Fibroblast of skin of scalp (primary cell): ENCODE measurements around the gene MED27.

Experiments
- DNase-seq: peaks from one replicate; pipeline ENCODE4 v3.0.0-alpha.2; 2013

The MED27 gene

DNA sequence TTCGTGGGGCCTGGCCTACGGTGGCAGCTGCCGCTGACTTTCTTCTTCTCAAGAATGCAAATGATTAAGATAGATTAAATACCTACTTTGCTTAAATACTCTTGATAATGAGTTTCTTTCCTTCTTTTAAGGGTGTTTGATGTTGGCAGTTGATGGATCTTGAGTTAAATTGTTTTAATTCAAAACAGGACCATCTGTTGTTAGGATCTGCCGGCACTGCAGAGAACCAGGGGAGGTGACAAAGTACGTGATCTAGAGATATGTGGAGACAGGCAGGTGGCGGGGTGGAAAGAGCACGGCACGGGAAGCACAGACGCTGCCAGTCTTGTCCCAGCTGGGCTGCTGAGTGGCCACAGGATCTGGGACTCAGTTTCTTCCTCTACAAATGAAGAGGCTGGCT is 37.9 kb downstream of the MED27 start:
- no peak for DNase-seq

DNA sequence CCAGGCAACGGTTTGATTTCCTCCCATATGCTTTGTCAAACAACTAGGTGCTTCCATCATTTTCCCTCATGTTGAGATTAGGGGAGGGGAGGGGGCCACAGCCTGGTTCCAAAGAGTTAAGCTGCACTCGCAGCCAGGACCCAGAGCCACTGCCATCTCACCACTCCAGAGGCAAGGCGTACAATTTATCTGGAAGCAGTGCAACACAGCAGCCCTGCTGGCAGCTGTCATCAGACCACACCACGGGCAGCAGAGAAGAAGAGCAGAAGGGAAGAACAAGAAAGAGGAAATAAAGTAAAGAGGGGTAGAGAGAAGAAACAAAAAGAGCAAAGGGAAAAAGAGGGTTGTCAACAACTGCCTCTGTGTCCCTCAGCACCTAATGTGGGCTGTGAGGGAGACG is 38.9 kb downstream of the MED27 start:
- no peak for DNase-seq

DNA sequence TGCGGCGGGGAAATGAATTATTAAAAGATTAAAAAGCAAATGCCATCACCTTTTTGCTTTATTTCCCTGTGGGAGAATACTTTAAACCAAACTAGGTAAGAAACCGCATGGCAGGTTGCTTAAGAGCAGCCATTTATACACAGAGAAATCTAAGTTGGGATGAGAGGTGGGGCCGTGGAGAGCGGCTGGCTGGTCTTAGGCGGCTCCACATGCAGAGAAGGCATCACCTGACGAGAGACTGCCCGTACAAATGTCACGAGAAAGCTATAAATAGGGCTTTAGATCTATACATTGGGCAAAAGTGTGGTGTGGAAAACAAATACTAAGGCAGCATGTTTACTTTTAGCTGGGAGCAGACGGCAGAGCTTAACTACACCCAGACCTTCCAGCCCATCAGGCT is 39.4 kb downstream of the MED27 start:
- DNase-seq = no peak

DNA sequence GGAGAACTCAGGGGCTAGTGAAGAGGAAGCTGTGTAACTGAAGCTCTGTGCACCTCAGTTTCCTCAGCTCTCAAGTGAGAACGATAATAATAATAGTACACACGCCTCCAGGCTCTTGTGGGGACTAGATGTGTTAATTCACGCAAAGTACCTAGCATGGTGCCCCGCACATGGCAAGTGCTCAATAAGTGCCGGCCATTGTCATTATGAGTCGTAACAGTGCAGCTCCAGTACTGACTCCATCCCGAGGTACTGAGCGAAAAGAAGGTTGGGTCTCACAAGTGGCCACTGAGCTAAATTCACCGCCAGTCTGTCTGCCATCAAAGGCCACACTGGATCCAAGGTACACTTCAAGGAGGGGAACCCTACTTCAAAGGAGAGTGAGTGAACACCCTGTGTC is 40.4 kb downstream of the MED27 start:
- no peak for DNase-seq

DNA sequence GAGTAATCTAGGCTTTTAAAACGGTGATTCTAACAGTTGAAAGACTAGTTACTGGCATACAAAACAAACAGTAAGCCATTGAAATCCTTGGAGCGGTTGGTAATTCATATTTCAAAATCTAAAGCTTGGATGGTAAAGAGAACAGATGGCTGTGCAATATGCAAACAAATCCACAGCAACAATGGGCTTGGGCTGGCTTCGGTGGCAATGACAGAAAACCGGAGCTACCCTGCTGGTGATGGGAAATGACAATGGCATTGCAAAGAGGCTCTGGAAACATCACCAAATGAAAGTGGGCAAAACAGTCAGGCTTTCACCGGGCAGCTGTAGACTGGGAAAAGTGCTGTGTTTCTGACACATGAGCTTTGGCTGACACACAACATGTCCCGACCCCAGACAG is 42.2 kb downstream of the MED27 start:
- no peak for DNase-seq

DNA sequence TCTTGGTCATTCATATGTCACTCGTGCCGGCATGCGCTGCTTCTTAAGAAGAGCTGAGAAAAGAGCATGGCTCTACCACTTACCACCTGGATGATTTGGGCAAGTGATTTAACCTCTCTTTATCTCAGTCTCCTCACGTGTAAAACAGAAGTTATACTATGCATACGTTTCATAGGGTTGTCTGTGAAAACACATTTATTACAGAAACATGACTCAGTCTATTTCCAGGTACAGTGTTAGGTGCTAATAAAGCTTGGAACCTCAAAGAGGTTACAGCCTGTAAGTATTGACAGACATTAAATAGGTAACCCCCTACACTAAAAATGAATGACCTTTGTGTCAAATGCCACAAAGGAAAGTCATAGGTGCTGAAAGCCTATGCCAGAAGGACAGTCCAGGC is 43.1 kb downstream of the MED27 start:
- no peak for DNase-seq

DNA sequence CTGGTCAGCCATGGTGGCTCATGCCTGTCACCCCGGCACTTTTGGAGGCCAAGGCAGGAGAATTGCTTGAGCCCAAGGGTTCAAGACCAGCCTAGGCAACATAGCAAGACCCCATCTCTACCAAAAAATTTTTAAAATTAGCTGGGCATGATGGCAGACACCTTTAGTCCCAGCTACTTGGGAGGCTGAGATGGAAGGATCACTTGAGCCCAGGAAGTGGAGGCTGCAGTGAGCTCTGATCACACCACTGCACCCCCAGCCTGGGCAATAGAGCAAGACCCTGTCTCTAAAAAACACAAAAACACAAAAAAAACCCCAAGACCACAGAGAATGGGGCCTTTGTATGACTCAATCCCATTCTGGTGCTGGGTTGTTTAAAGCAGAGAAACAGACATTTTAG is 44.0 kb downstream of the MED27 start:
- DNase-seq = no peak

DNA sequence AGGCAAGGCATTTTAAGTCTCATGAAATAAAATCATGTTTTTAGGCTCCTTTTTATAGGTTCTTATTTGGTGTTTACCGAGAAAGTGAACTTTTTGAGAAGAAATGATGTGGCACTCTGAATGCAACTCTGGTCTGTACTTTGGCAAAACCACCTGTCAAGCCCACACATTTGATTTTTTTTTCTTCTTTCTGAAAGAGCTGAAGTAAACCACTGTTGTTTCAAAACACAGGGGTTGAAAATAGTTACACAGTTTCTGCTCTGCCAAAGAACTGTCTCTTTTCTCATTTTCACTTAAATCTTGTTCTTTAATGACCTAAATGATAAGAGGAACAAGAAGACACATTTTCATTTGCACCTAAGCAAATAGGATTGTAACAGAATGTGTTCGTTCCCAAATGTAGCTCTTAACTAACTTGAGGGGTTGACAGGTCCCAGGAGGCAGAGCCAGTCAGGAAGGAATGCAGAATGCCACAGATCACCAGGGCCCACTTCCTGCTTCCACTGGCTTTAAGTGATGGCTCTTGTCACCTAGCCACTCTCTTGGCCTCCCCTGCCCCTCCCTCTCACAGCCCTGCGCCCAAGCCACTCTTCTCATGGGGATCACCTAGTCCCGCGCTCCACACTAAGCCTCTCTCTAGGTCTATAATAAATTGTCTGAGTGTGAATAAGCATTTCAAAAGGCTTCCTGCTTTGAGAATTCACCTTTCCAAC is 47.3 kb downstream of the MED27 start:
- no peak for DNase-seq

DNA sequence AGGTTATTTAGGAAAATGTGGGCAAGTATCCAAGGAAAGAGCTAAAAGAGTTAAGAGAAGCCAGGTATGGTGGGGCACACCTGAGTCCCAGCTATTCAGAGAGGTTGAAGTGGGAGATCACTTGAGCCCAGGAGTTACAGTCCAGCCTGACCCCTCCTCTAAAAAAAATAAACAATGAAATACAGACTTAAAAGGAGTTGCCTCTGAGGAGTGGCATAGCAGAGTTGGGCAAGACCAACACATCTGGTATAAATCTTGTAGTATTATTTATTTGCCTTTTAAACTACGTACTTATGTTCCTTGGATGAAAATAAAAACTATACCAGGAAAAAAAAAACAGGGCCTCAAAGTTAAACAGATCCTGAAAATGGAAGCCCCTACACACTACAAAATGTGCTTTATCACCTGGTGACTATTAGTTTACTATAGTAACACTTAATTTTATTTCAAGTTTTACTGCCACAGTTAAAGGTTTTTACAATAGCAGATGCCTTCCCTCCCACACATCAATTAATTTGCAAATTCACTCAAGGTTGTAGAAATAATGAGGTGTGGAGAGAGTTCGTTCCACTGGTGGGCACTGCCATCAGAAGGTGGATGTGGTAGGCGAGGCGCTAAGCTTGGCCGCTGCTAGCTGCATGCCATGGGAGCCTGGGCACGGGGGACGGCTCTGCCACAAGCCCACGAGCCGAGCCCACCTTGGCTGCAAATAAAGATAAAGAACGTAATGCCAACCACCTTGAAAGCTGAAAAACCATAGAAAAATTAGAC is 48.0 kb downstream of the MED27 start:
- no peak for DNase-seq

DNA sequence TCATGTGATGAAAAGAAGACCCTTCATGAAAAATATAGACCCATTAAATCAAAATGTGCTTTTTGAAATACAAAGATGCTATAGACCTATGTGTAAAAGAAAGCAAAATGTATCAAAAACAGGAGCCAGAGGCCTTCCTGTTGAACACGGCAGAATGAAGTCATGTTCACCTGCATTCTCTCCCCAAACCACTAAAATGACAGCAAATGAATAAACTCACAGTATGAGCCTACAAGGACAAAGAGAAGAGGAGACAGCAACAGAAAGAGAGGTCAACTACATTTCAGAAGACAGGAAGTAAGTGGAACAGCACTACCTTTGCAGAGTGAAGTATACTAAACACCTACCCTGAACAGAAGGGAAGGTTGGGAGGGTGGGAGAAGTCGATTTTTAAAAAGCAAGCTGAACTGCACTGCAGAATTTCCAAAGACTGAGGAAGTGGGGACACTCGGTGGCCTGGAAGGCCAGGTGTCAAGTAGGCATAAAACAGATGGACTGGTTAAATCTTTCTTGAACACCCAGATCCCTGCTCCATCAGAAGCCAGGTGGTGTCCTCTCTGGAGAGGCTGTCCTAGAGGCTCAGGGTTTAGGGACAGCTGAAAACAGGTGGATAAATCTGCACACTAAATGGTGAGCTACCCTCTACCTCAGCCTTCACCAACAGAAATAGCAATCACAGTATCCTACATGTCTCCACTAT is 48.9 kb downstream of the MED27 start:
- no peak for DNase-seq

DNA sequence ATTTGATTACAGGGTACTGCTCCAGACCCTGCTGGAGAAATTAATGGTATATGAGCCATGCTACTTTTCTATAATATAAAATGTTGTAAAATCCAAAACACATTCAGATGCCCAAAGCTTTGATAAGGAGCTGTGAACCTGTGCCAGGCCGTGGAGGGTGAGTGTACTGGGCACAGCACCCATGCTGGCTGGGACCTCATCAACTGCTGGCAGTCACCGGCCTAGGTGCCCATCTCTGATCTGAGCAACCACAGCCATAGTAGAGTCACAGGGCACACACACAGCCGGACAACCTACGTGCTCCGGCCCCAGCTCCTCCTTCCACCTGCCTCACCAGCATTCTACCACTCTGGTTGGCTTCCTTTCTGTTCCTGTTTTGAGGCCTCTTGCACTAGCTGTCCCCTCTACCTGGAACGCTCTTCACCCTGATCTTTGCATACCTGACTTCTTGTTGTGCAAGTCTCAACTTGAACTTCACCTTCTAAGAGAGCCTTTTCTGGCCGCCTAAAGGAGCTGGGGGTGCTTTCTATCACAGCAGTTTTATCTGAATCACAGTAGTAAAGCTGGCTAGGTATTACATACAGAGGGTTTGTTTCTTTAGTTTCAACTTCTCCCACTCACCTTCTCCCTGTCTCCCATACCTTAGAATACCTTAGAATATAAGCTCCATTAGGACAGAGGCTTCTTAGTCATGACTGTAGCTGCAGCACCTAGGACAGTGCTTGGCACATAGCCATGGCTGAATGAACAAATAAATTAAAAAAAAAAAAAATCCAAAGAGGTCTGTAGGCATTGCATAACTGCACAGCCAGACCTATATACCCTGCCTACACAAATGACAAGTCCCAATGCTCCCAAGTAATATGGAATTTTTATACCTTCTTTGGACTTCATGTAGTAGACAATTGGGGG is 51.7 kb downstream of the MED27 start:
- DNase-seq = peak; percentile 23

DNA sequence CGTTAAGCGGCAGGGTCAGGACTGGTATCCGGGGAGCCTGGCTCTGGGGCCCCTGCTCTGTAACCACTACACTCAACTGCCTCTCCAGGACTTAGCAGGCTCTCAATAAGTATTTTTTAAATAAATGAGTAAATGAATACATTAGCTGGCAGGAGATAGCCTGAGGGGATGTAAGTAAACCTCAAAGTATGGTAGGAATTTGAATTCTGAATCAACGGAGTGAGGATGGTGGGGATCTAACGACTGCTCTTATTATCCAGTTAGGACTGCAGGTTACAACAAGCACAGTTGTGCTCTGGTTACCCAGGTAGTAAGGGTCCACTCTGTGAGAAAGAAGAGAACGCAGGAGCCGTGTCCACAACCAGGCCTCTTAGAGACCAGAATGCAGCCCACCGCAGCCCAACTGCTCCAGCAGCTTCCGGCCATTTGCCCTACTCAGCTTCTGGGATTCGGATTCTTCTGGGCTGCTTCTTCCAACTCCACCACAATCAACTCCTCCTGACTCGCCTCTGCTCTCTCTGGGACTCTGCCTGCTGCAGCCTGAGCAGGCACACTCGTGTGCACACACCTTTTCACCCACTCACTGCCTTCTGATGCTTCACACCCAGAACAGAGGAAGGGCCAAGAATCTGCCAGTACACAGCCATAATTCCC is 52.6 kb downstream of the MED27 start:
- DNase-seq = peak; percentile 82

DNA sequence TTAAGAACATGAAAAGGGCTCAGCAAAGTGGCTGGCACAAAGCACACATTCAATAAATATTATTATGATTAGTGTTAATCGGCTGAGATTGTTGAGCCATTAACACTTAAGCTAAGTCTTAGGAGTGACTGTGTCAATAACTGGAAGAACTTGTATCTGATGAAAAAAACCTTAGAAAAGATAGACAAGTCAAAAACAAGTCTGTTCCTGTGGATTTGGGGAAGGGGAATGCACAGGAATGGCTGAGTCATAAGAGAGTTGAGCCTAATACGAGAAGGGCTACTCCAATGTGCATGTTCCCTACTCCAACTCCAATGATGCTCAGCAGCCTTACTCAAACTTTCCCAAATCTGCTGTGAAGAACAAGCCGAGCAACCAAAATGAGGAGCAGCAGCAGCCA is 53.9 kb downstream of the MED27 start:
- no peak for DNase-seq

DNA sequence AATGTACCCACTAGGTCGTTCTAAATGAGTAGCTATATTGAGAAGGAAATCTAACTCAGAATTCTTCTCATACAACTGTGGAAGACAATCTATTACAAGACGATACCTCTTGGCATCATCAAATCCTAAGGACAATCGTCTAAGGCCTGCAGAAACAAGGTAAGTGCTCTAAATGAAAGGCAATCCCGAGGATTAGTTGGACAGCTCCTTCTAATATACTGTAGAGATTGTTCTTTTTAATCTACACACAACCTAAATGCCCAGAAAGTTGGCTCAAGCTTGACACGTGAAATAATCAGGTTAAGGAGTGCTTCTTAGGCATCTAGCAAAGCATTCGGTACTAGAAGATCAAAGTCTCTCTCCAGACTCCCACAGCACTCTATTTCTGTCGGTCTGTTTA is 55.1 kb downstream of the MED27 start:
- no peak for DNase-seq

DNA sequence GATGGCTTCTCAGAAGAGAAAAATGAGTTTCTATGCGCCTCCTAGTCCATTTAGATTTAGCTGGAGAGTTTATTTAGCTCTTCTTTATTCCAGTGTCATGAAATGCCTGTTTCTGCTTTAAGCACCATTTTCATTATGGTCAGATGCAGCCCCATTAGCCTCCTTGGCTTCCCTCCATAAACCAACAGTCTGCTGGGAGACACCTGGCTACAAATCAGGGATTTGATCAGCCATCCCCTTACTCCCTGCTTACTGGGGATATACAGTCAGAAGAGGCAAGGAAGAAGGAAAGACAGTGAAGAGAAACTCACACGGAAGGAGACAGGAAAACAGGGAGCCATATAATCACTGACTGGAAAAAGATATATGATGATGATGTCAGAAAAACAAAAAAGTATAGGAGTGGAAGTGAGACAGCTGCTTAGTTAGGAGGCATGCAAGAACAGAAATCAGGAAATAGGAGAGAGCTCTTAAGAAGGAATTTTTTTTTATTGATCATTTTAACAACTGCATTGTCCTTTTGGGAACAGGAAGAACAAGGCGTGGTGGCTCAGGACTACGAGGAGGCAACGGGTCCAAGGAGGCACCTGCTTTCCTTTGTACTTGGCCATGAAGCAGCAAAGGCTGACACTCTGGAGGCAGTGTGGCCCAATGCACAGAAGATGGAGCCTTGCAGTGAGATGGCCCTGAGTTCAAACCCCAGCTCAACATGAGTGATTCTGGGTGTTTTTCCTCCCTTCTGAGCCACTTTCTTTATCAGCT is 56.1 kb downstream of the MED27 start:
- DNase-seq = no peak

DNA sequence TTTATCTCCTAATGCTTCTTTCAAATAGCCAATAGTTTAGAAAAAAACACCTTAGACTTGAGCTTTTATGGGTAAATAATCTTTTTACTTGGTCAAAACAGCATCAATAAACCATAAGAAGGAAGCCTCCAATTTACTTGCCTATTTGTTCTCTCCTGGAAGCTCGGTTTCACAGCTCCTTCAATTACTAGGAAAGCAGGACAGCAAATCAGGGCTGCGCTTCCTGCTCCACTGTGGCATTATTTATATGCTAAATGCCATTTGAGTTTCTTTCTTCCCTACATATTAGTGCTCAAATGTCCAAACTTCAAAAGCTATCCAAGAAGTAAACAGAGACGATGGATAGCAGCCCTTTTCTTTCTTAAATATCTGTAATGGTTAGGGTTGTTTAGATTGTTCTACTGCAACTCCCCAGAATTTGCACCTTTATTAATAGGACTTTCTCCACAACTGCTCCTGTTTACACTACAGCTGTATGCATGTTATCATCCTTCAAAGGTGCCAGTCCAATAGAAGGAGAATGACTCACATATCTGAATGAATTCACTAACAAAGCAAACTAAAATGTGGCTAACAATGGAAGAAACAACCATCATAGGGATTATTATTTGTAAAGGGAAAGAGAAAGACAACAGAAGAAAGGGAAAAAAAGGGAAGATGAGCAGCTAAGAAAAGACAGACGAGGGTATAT is 58.7 kb downstream of the MED27 start:
- DNase-seq = no peak

DNA sequence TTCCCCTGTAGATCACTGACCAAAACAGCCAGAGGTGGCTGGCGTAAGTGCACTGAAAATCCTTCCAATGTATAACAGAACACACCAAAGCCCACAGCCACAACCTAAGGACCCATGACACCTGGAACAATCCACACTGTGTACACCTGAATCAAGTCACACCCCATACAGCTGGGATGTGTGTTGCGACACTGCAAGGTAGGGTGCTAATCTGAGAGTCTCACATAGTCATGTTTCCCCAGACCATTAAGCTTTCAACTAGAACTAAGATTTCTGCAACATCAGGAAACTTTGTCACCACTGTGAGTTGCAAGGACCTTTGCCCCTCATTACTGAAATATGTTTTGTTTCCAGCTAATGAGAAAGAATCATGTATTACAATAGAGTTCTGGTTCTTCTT is 59.4 kb downstream of the MED27 start:
- no peak for DNase-seq

DNA sequence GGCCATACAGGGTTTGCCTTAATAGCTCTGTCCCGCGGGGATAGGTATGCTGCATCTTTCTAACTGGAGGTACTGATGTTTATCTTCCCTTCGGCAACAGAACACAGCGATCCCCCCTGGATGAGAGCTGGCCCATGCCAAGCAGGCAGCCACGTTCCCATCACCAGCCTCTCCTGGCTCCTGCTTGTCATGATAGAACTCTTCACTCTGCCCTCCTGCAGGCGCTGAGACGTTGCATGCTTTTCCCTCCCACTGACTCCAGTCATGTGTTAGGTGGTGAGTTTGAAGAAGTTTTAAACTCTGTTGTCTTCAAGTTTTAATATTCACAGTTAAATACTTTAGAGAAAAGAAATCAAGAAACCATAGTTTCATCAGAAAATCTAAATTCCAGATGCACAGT is 60.0 kb downstream of the MED27 start:
- DNase-seq = no peak

DNA sequence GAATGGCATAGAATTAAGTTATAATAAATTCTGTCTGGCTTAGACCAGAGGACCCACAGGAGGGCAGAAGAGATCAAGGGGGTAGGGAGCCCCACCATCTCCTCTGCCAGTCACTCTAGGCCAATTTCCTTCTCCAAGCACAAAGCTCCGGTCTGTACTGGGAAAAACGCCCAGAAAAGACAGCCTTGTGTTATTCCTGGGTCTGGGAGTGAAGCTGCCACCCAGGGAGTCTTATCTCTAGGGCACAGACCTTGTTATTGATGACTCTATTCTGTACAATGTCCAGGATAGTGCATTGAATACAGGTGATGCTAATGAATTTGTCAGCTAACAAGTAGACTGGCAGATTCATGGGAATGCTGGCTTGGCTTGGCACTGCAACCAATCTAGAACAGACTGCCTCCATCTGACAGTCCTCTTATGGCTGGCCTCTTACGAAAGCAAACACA is 60.7 kb downstream of the MED27 start:
- peak; percentile 40 for DNase-seq

DNA sequence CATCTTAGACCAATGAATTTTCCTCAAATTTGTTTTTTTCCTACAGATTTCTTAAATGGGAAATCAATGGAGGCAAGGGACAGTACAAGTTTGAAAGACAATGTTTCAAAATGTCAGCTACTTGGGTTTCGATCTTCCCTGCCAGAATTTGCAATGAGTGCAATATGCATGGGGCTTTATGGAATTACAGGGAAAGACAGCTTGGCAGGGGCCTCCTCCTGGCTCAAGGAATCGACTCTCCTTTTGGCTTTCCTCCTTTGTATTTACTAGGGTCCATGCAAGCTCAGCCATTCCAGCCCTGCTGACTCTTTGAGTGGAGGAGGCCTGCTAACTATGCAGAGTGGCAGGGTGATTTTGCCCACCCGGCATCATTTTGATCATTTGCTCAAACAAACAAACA is 63.2 kb downstream of the MED27 start:
- DNase-seq = no peak

DNA sequence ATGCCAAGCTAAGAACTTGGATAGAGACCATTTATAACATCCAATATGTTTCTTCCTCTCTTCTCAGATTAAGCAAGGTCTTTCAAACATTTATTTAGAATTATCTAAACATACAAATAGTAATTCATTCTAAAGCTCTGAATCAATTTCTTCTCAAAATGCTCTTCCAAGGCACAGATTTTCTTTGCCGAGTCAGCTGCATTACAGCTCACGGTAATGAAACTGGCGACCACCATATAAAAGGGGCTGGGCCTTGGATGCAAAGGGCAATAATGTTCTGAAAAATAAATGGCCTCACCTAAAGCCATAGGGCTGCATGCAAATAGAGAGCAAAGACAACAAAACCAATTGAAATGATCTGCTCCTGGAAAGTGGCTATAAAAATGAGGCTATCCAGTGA is 63.8 kb downstream of the MED27 start:
- no peak for DNase-seq
